H1 (cell line): ENCODE results near the gene LLGL2. TPM values are rescaled to one million over a fixed set of nuclear protein-coding genes. Genes with fewer than 3 reads are reported as not detected.

Experiments
- BCL11A ChIP-seq, 2 experiments: IDR thresholded peaks; one replicate each; pipeline ENCODE4 v1.6.1; 2011; ENCODE audit warnings: low read depth in 2 of 2, low read length in 2 of 2, mild to moderate bottlenecking in 2 of 2
- CHD1 ChIP-seq: IDR thresholded peaks from 2 replicates; pipeline ENCODE4 v1.6.1; 2012; ENCODE audit warnings: low read depth, low read length, improper control_type of control experiment
- CHD7 ChIP-seq: fragments of 300-600 bp; sonication (generic); IDR thresholded peaks from 2 replicates; pipeline ENCODE4 v1.7.1; 2012; ENCODE audit warnings: low read length, moderate library complexity, mild to moderate bottlenecking, inconsistent platforms; ENCODE audit not compliant: insufficient replicate concordance
- JUN ChIP-seq: IDR thresholded peaks from 2 replicates; pipeline ENCODE4 v1.6.1; 2011; ENCODE audit warnings: low read depth, mild to moderate bottlenecking, improper control_type of control experiment, low read length
- POLR2A ChIP-seq, 2 experiments: IDR thresholded peaks; 1 replicate in 1 of 2; 2 replicates in 1 of 2; pipeline ENCODE4 v1.6.1; 2011; ENCODE audit warnings: low read depth in 2 of 2, low read length in 2 of 2, mild to moderate bottlenecking in 2 of 2; ENCODE audit errors: control extremely low read depth in 1 of 2
- RAD21 ChIP-seq, 2 experiments: IDR thresholded peaks in 1 of 2; conservative IDR thresholded peaks in 1 of 2; 2 replicates each; pipeline ENCODE4 v1.6.1; 2011; ENCODE audit warnings: low read depth in 2 of 2, low read length in 2 of 2, improper control_type of control experiment in 1 of 2, inconsistent platforms in 1 of 2, mild to moderate bottlenecking in 1 of 2, moderate library complexity in 1 of 2
- polyA plus RNA-seq, 7 experiments: library from polyadenylated mRNA; depleted of rRNA in 3 of 7; stranded (reverse) in 5 of 7; unstranded in 2 of 7; fragments of >200 nt in 5 of 7; fragments of 200-250 nt in 2 of 7; gene quantifications; 1 replicate in 5 of 7; 2 replicates in 1 of 7; 4 replicates in 1 of 7; pipeline versions ENCODE4 v1.2.1 to v1.2.3, GENCODE V29; 2011 to 2013; ENCODE audit warnings: missing spikeins in 2 of 7, mixed read lengths in 2 of 7
- total RNA-seq: library from RNA; stranded (reverse); fragmentation: NEBNext Ultra II Directional; extraction: Animal tissue kit (Norgen Biotek cat#: 25700); gene quantifications from 2 replicates; pipeline ENCODE4 v1.2.1, GENCODE V29; 2021

Gene LLGL2
- total and polyA plus RNA-seq, 2 of the 8 experiments (the other 6 are each of a cell fraction or from before 2014, with no cell fraction given): 64.5 to 77.1 TPM

DNA sequence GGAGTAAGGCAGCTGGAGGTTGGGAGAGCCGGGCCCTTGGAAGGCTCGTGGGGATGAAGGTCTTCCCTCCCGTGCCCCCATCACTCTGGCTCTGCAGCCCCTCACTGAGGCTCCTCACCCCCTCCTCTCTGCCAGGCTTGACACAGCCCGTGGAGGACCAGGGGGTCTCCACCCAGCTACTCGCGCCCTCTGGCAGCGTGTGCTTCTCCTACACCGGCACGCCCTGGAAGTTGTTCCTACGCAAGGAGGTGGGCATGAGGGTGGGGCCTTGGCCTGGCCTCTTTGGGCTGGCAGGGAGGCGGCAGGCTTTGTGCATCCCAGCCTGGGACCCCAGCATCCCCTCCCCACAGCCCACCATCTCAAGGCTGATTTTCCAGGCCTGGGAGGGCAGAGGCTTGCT is 92.2 kb downstream of the LLGL2 start (continued):
- TF ChIP-seq CHD7 (no peak), CHD1 (no peak), POLR2A (IDR thresholded peaks at IDR 0.05; ENCODE audit: control extremely low read depth in 1 of 2, low read depth in 2 of 2, low read length in 2 of 2) (no peak), JUN (no peak), RAD21 (IDR thresholded peaks at IDR 0.05 in 1 of 2, conservative IDR thresholded peaks at IDR 0.05 in 1 of 2; ENCODE audit: low read depth in 2 of 2, low read length in 2 of 2) (no peak), BCL11A (IDR thresholded peaks at IDR 0.05; ENCODE audit: low read depth in 2 of 2, low read length in 2 of 2) (no peak)
